ENCODE measurements around the gene CREBBP.

CREBBP gene

DNA sequence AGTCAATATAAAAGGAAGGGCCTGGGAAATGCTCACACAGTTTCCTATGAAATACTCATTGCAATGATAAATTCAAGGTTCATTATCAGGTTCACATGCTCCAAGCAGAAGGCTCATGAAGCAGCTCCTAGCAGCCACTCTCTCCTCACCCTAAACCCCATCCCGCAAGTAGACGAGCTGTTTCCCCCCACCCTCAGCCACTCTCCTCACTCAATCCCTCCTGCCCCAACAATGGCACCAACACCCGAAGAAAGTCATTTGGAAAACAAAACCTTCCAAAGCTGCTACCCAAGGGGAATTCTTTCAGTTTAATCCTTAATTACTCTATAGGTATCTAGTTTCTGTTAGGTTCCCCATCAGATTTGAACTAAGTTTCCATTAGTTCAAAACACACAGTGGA is 69.7 kb downstream of the CREBBP start:
- Histone ChIP-seq H3K27me3 (ENCODE audit: insufficient read depth, low read depth) (no peaks in the 10 kb centered on the region), H3K36me3 (ENCODE audit: insufficient read depth) (no peaks in the 10 kb centered on the region), H2AFZ (ENCODE audit: low read depth) (no peak overlapping the region), H3K27ac (no peak overlapping the region), H3K79me2 (ENCODE audit: insufficient read depth, low read depth) (peaks cover 81% of the 10 kb centered on the region), H3K9ac (no peak overlapping the region), H3K4me2 (no peak overlapping the region), H3K4me1 (ENCODE audit: low read depth, poor library complexity, severe bottlenecking) (no peaks in the 10 kb centered on the region), H3K4me3 (IDR thresholded peaks at IDR 0.05; ENCODE audit: insufficient read depth, low read depth, low read length) (no peak overlapping the region), H4K20me1 (ENCODE audit: insufficient read depth) (peaks cover 20% of the 10 kb centered on the region)
- TF ChIP-seq, protein P1, sequence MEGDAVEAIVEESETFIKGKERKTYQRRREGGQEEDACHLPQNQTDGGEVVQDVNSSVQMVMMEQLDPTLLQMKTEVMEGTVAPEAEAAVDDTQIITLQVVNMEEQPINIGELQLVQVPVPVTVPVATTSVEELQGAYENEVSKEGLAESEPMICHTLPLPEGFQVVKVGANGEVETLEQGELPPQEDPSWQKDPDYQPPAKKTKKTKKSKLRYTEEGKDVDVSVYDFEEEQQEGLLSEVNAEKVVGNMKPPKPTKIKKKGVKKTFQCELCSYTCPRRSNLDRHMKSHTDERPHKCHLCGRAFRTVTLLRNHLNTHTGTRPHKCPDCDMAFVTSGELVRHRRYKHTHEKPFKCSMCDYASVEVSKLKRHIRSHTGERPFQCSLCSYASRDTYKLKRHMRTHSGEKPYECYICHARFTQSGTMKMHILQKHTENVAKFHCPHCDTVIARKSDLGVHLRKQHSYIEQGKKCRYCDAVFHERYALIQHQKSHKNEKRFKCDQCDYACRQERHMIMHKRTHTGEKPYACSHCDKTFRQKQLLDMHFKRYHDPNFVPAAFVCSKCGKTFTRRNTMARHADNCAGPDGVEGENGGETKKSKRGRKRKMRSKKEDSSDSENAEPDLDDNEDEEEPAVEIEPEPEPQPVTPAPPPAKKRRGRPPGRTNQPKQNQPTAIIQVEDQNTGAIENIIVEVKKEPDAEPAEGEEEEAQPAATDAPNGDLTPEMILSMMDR (conservative IDR thresholded peaks at IDR 0.05; ENCODE audit: low read depth, low read length) = no peak

DNA sequence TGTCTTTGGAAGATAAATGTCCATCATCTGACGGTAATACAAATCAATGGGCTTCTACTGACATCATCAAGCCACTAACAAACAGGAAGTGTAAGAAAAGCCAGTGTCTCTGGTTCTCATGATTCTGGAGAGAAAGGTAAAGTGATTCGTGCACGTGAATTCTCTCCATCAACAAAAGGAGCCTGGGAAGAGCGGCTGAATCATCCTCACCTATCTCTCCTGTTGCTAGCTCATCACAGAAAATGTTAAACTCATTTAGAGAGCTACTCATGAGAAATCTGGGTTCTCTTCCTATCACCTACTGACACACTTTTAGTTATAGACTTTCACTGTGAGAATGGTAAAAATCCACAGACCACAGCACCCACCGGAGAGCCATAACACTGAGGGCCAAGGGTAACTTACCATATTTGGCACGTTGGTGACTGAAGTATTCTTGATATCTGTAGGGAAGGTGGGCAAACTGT is 70.3 kb downstream of the CREBBP start:
- Histone ChIP-seq H4K20me1 (ENCODE audit: insufficient read depth) (peaks cover 25% of the 10 kb centered on the region; the same call in 1 of the 2 replicates), H3K4me1 (ENCODE audit: low read depth, poor library complexity, severe bottlenecking) (no peaks in the 10 kb centered on the region), H3K9ac (no peak overlapping the region), H2AFZ (ENCODE audit: low read depth) (no peak overlapping the region), H3K27me3 (ENCODE audit: insufficient read depth, low read depth) (no peaks in the 10 kb centered on the region), H3K27ac (no peak overlapping the region), H3K4me3 (IDR thresholded peaks at IDR 0.05; ENCODE audit: insufficient read depth, low read depth, low read length) (no peak overlapping the region), H3K36me3 (ENCODE audit: insufficient read depth) (no peaks in the 10 kb centered on the region), H3K4me2 (no peak overlapping the region), H3K79me2 (ENCODE audit: insufficient read depth, low read depth) (peaks cover 81% of the 10 kb centered on the region)
- TF ChIP-seq, protein P1 (conservative IDR thresholded peaks at IDR 0.05; ENCODE audit: low read depth, low read length) = no peak

DNA sequence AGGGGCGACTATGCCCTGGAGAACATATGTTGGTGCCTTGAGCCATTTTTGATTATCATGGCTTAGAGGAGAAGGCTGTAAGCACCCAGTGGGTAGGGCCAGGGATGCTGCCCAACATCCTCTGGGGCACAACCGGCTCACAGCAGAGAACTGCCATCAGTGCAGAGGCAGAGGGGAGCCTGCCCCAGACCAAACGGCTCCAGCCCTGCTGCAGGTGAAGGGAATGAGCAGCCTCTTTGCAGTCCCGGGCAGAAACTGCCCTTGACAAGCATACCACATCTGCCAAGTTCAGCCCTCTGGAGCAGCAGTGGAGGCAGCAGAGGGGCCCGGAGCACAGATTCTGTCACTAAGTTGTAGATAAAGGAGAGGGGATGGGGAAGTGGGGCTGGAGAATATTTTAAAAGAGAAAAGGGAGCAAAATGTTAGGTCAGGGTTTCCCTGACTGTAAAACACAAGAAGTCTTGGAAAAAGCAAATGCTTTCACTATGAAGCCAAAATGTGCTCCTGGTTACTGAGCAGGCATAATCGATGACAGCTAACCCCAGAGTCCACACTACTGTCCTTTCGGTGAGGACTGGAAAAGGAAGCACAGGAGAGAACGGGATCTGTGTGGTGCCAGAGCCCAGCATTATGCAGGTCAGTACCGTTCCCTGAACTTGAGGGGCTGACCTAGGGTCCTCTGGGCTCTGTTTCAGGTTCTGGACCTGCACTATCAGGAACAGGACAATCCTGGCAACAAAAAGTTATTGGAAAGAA is 72.0 kb downstream of the CREBBP start:
- Histone ChIP-seq H3K79me2 (ENCODE audit: insufficient read depth, low read depth) (peaks cover 80% of the 10 kb centered on the region), H3K4me3 (IDR thresholded peaks at IDR 0.05; ENCODE audit: insufficient read depth, low read depth, low read length) (no peak overlapping the region), H2AFZ (ENCODE audit: low read depth) (no peak overlapping the region), H3K27me3 (ENCODE audit: insufficient read depth, low read depth) (no peaks in the 10 kb centered on the region), H3K9ac (no peak overlapping the region), H3K27ac (no peak overlapping the region), H3K4me1 (ENCODE audit: low read depth, poor library complexity, severe bottlenecking) (no peaks in the 10 kb centered on the region), H3K36me3 (ENCODE audit: insufficient read depth) (no peaks in the 10 kb centered on the region), H4K20me1 (ENCODE audit: insufficient read depth) (peaks cover 21% of the 10 kb centered on the region; the same call in 1 of the 2 replicates), H3K4me2 (no peak overlapping the region)
- TF ChIP-seq, protein P1 (conservative IDR thresholded peaks at IDR 0.05; ENCODE audit: low read depth, low read length) = no peak

DNA sequence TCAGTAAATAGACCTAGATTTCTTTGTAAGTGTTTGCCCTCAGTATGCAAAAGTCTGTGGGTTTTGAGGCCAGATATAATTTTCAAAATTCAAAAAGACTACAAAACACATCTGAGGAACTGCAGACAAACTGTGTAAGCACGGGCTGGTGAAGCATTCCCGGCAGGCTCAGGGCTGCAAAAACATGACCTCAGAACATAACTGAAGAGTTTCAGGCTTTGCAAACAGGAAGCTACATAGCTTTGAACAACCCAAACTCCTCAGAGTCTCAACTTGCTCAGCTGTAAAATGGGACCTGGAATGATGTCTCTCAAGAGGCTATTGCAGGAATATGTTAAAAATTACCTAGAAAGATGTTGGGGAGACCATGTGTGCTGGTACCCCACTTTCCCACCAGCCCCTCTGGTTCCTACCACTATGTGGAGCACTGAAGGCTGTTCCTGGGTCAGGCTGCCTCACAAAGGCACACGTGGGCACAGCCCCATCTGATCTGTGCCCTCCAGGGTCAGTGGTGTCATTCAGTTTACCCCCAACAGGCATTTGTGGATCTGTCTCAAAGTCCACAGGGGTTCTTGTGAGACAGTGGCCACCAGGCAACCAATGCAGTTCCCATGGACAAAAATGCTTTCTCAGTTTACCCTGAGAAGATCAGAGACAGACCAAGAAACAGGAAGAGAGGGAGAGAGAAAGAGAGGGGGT is 72.9 kb downstream of the CREBBP start:
- H3K4me1 ChIP-seq (ENCODE audit: low read depth, poor library complexity, severe bottlenecking) = no peaks in the 10 kb centered on the region
- H4K20me1 ChIP-seq (ENCODE audit: insufficient read depth) = peaks cover 13% of the 10 kb centered on the region; the same call in 1 of the 2 replicates
- no peaks in the 10 kb centered on the region for H3K27me3 ChIP-seq (ENCODE audit: insufficient read depth, low read depth)
- no peak overlapping the region for H3K27ac ChIP-seq
- peaks cover 76% of the 10 kb centered on the region for H3K79me2 ChIP-seq (ENCODE audit: insufficient read depth, low read depth)
- H3K4me3 ChIP-seq (IDR thresholded peaks at IDR 0.05; ENCODE audit: insufficient read depth, low read depth, low read length) = no peak overlapping the region
- TF ChIP-seq, protein P1 (conservative IDR thresholded peaks at IDR 0.05; ENCODE audit: low read depth, low read length) = no peak
- H3K9ac ChIP-seq = no peak overlapping the region
- no peak overlapping the region for H3K4me2 ChIP-seq
- H3K36me3 ChIP-seq (ENCODE audit: insufficient read depth) = no peaks in the 10 kb centered on the region
- no peak overlapping the region for H2AFZ ChIP-seq (ENCODE audit: low read depth)
